HG03342 (cell line): ENCODE results near the gene KRTAP10-10.
"Not testable (repeated sequence)": the region's sequence is repeated elsewhere in the genome, so short reads cannot be mapped to it uniquely, and the experiment has no call there.

Experiments
- ATAC-seq: cut with Tn5 transposase; IDR thresholded peaks from one replicate; pipeline ENCODE4 v1.9.1; 2021; ENCODE audit warnings: mild to moderate bottlenecking, moderate library complexity; ENCODE audit not compliant: unreplicated experiment

KRTAP10-10 gene

GRCh38 chr21:44637018-44637850, at the start of gene KRTAP10-10:
Gene KRTAP10-10, plus strand, starts transcription at chr21:44637356. Its CDS starts 62 bp downstream, at chr21:44637418.
- ATAC-seq, result no peak

DNA sequence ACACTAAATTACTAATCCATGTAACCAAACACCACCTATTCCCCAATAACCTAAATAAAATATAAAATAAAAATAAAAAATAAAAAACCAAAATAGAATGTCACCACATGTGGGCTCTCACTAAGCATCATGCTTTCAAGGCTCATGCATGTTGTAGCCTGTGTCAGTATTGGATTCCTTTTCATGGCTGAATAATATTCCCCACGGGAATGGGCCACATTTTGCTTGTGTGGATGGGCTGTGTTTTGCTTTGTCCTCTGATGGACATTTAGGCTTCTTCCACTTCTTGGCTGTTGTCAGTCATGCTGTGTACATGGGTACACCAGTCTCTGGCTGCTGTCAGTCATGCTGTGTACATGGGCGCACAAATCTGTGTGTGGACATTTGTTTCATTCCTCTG, 48.1 kb upstream of the KRTAP10-10 start:
- no peak for ATAC-seq

DNA sequence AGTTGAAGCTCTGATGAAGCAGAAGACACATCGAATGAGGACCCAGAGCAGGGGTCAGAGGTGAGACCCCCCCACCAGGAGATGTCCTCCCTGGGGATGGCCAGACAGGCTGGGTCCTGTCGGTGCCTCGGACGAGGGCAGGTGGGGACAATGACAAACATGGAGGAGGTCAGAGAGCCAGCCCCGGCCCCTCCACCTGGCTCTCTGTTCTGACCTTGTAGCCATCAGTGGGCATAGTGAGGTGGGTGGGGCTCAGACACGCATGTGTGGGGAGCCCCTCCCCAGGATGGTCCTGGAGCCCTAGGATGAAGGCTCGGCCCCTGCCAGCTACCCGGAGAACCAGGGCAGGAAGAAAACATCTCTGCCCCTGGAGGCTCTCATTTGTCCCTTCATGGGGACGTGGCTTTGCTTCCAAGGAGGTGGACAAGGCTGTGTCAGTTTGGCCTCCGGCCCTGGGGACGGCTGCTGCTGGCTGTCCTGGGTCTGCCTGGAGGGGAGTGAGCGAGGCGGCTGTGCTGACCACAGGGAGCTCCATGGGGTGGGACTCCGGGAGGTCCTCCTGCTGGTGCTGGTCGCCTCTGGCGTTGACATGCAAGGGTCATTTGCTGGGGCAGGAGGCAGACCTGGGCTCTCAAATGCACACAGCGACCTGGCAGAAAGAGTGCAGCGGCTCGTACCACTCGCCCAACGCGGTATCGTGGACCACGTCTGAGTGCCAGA, 47.4 kb upstream of the KRTAP10-10 start:
- ATAC-seq, result no peak

DNA sequence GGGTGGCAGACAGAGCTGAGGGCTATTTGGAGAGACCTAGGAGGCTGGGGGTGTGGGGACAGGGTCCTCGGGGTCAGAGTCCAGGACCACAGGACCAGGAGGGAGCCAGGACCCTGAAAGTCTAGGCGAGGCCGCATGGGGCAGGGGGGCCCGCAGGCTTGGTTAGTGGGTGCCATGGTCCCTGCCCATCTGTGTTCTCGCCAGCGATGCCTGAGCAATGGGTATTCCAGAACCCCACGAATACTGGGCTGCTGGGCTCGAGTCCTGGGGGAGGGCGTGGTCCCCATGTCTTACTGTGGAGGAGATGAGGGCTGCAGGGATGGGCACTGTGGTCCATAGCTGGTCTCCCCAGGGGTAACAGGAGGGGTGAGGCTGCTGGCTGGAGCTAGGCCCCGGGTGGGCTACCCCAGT, 46.8 kb upstream of the KRTAP10-10 start:
- no peak for ATAC-seq

- ATAC-seq, result not testable (repeated sequence)
Measured at GRCh38 chr21:44590897-44591800, 46.0 kb upstream of the KRTAP10-10 start.

DNA sequence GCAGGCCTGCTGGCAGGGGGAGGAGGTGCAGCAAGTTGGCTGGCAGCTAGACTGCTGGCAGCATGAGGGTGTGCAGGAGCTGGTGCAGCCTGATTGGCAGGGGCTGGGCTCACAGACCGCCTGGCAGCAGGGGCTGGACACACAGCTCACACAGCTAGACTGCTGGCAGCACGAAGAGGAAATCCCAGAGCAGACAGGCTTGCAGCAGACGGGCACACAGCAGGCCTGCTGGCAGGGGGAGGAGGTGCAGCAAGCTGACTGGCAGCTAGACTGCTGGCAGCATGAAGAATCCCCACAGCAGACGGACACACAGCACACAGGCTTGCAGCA, 45.4 kb upstream of the KRTAP10-10 start:
- ATAC-seq, result not testable (repeated sequence)

- no peak for ATAC-seq
Measured at GRCh38 chr21:44592446-44593311, 44.5 kb upstream of the KRTAP10-10 start, which contains the start of gene KRTAP10-6. Gene KRTAP10-6, minus strand, starts transcription at chr21:44592505. Its CDS starts 21 bp downstream, at chr21:44592484.

- no peak for ATAC-seq
Measured at GRCh38 chr21:44593598-44594405, 43.4 kb upstream of the KRTAP10-10 start.

DNA sequence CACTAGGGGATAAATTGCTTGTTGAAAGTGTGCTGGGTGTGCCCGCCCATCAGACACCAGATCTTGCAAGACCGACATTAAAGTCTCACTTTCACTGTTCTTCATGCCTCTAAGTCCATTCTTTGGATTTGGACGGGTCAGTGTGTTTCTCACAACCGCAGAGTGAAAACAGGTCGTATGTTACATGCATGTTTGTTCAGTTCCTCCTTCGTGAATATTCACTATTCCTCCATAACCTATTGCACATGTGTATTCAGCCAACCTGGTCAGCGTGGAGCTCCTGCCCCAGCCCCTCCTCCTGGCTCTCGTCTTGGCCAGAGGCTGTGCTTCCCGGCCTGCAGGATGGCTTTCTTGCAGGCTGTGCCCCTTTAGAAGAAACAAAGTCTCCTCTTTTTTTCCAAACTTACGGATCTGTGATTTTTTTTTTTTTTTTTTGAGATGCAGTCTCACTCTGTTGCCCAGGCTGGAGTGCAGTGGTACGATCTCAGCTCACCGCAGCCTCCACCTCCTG, 42.7 kb upstream of the KRTAP10-10 start:
- ATAC-seq, result no peak

GRCh38 chr21:44595524-44595923, 41.6 kb upstream of the KRTAP10-10 start:
- ATAC-seq, result no peak

DNA sequence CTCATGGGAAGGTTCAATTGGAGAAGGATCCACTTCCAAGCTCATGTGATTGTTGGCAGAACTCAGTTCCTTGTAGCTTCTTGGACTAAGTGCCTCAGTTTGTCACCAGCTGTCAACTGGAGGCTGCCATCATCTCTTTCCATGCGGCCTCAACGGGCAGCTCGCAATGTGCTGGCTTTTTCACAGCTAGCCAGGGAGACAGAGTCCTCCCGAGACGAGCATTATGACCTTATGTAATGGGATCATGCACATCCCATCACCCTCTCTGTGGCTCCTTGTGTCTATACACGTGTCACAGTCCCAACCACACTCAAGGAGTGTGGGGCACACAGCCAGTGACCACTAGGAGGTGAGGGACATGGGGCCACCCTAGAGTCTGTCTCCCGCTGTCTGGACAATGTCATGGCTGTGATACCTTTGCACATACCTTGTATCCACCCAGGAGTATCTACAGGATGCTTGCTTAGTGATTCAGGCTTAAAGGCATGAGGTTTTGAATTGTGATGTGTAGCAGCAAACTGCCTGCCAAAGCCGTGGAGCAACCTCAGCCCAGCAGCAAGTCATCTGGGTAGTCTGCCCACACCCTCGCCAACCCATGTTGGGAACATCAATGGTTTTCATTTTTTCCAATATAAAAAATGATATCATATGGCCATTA, 41.0 kb upstream of the KRTAP10-10 start:
- no peak for ATAC-seq

- no peak for ATAC-seq
Measured at GRCh38 chr21:44598061-44598460, 39.1 kb upstream of the KRTAP10-10 start.

DNA sequence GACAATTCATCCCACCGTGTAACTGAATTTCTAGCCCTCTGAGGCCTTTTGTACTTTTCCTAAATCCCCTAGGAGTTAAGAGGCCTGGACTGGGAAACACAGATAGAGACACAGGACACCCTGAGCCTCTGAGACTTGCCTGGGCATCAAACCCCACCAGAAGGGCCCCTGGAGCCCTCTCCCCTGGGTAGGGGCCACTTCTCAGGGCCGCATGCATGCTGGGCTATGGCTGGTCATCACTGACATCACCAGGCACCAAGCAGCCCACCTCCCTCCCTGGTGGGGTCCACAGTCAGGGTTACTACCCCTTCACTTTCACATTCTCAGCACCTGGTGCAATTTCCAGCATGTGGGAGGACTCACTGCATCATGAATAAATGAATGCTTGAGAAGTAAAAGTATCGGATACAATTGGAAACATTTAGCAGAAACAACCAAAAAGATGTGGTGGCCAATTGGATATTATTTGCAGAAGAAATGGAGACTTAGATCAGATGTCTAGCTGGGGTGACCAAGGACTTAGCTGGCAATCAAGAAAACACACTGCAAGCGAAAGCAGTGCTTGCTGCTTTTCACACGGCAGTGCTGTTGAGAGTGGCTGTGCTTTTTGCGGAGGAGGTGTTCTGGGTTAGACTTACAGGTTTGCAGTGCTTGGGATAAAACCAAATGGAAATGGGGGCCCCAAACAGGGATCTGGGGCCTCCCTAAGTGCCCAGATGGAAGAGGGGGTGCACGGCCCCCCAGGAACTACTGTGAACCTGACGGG, 37.7 kb upstream of the KRTAP10-10 start:
- no peak for ATAC-seq

DNA sequence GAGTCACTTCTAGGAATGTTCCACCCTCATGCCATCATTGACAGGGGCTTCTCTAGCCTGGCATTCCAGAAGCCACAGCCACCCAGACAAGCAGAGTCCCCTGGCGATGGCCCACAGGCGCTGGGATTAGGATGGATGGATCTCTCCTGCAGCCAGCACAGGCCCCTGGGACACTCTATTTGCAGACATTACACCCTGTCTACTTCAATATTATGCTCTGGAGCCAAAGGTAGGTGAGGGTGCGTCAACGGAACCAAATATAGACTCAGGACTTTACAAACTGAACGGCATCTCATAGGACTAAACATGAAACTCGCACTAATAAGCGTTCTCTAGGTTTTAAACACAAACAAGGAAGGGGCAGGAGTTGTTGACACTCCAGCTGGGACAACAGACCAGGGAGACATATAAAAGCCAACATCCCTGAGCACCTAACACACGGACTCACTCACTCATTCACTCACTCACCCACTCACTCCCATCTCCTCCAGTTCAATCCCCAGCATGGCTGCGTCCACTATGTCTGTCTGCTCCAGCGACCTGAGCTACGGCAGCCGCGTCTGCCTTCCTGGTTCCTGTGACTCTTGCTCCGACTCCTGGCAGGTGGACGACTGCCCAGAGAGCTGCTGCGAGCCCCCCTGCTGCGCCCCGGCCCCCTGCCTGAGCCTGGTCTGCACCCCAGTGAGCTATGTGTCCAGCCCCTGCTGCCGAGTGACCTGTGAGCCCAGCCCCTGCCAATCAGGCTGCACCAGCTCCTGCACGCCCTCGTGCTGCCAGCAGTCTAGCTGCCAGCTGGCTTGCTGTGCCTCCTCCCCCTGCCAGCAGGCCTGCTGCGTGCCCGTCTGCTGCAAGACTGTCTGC, 36.8 kb upstream of the KRTAP10-10 start, which contains the start of gene KRTAP10-7:
KRTAP10-7 (plus strand) TSS at position 480 of the 861 bp plus-strand sequence; CDS start at position 505, 25 bp downstream.
- not testable (repeated sequence) for ATAC-seq

GRCh38 chr21:44601091-44601490, 36.1 kb upstream of the KRTAP10-10 start:
- not testable (repeated sequence) for ATAC-seq

DNA sequence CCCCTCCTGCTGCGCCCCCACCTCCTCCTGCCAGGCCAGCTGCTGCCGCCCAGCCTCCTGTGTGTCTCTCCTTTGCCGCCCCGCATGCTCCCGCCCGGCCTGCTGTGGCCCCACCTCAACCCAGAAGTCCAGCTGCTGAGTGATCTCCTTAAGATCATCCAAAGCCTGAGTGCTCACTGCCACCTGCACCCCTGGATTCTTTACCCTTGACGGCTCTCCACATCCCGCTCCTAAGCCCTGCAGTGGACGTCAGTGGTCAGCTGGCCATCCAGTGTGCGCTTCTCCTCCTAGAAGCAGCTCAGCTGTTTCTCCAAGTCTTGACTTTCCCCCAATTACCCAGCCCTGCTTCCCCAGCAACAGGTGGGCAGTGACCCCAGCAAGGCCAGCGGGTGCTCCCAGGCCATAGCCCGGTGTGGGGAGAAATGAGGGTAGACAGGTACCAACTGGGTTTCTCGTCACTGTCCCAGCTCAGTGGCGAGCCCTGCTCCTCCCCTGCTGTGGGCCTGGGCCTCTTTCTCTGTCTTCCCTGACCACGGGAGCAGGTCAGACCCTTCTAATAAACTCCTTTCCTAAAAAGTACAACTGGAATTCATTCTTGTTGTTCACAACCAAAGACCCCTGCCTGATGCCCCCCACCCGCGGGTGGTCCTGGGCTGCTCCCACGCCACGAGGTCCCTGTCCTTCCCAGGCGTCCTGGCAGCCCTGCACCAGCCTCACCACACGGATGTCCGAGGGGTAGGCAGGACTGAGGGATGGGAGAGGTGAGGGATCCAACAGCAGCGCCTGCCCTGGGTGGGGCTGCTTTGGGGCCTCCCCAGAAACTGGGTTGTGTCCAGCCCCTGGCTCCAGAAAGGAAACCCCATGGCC, 35.3 kb upstream of the KRTAP10-10 start:
- no peak for ATAC-seq
